ENCODE data around the gene ART3.

DNA sequence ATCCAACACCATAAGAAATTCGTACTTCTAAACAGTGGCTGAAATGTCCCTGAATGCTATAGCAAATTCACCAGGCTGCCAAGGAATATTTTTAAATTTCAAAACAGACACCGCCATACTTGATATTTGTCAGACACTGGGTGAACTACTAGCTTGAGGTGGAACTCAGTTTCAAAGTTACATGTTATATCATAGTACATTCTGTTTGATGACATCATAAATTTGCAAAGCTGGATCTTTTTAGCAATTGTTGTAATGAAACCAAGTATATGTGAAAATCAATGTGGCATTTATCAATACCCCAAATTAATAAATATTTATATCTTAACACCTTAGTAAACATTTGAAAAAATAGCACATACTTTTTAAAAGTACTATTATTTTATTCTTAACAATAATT lies 14.2 kb downstream of the ART3 start:
- no peak for TF ChIP-seq CTCF (conservative IDR thresholded peaks at IDR 0.05)
- no peak for TF ChIP-seq EZH2 (IDR thresholded peaks at IDR 0.05; ENCODE audit: low read depth)
